Lung (tissue), 12 donors: ENCODE measurements around the gene LRP1B. TPM values are rescaled to one million over a fixed set of nuclear protein-coding genes. Genes with fewer than 3 reads are reported as not detected.

ENCODE experiments used
- ATAC-seq: fragments of 200-7000 bp; cut with Tn5 transposase; one replicate; pipeline ENCODE4 v1.9.1; 2020; ENCODE audit warnings: moderate number of reproducible peaks; ENCODE audit not compliant: insufficient read depth, low FRiP score
- DNase-seq, 3 donors: peaks; one replicate each; pipeline ENCODE4 v3.0.0-alpha.2; 2013 to 2017
- H3K27ac ChIP-seq, 2 donors: one replicate each; pipeline ENCODE4 v1.5.1; 2013; ENCODE audit warnings: mild to moderate bottlenecking in 2 of 2, moderate library complexity in 2 of 2, control low read depth in 1 of 2, inconsistent platforms in 1 of 2, low read depth in 1 of 2, low read length in 1 of 2
- H3K27me3 ChIP-seq, 3 donors: one replicate each; pipeline ENCODE4 v1.5.1; 2013; ENCODE audit warnings: low read length in 2 of 3; ENCODE audit not compliant: control insufficient read depth in 3 of 3, insufficient read depth in 3 of 3
- H3K36me3 ChIP-seq, 4 donors: one replicate each; pipeline ENCODE4 v1.5.1; 2013; ENCODE audit warnings: low read length in 4 of 4, mild to moderate bottlenecking in 1 of 4, moderate library complexity in 1 of 4; ENCODE audit not compliant: control insufficient read depth in 4 of 4, insufficient read depth in 4 of 4
- H3K4me1 ChIP-seq, 5 donors: one replicate each; pipeline ENCODE4 v1.5.1; 2013; ENCODE audit warnings: low read length in 5 of 5, mild to moderate bottlenecking in 2 of 5, moderate library complexity in 1 of 5; ENCODE audit not compliant: control insufficient read depth in 5 of 5, insufficient read depth in 5 of 5
- H3K4me3 ChIP-seq: one replicate; pipeline ENCODE4 v1.5.1; 2013; ENCODE audit warnings: mild to moderate bottlenecking, control low read depth, moderate library complexity
- H3K9ac ChIP-seq, 2 donors: one replicate each; pipeline ENCODE4 v1.5.1; 2013; ENCODE audit warnings: low read length in 2 of 2, control low read depth in 1 of 2; ENCODE audit not compliant: insufficient read depth in 1 of 2
- H3K9me3 ChIP-seq, 4 donors: one replicate each; pipeline ENCODE4 v1.5.1; 2013; ENCODE audit warnings: low read length in 3 of 4, mild to moderate bottlenecking in 1 of 4, moderate library complexity in 1 of 4; ENCODE audit not compliant: control insufficient read depth in 4 of 4, insufficient read depth in 3 of 4
- CTCF ChIP-seq: IDR thresholded peaks from 2 replicates; pipeline ENCODE4 v1.5.1; 2012; ENCODE audit warnings: mild to moderate bottlenecking; ENCODE audit errors: control extremely low read depth, extremely low read depth
- WGBS, 2 donors: extraction: QIAGEN DNeasy Blood & Tissue Kit; methylation state at CpG; one replicate each; pipeline ENCODE4 v1.1.7; 2013; 5-methylcytosine and 5-hydroxymethylcytosine counted together
- polyA plus RNA-seq, 2 donors: library from polyadenylated mRNA; stranded (reverse); fragments of 200-250 nt; gene quantifications; one replicate each; pipeline ENCODE4 v1.2.1, GENCODE V29; 2013
- total RNA-seq, 2 donors: library from RNA; depleted of rRNA in 1 of 2; stranded (reverse); fragments of >200 nt in 1 of 2; gene quantifications; one replicate each; pipeline ENCODE4 v1.2.1, GENCODE V29; 2014 to 2021
- donor health status: control.
- donor health status: control.
- donor health status: Bipolar disorder and iron deficiency.
- donor health status: healthy.
- donor health status: DM: yes; HTN: yes; CAD: no.

Gene LRP1B
- total and polyA plus RNA-seq, 4 donors: 0.01 to 6.5 (median 0.16) TPM

GRCh38 chr2:141386168-141386567, 744.6 kb downstream of the LRP1B start:
- no peak for DNase-seq
- Histone ChIP-seq H3K27ac (no peak overlapping the region), H3K9ac (no peak overlapping the region), H3K36me3 (no peaks in the 10 kb centered on the region), H3K9me3 (no peaks in the 10 kb centered on the region), H3K4me1 (no peaks in the 10 kb centered on the region), H3K27me3 (no peaks in the 10 kb centered on the region), H3K4me3 (no peak overlapping the region)
- ATAC-seq: no peak
- TF ChIP-seq CTCF: no peak

GRCh38 chr2:141384676-141385075, 746.1 kb downstream of the LRP1B start:
- Histone ChIP-seq H3K4me1 (no peaks in the 10 kb centered on the region), H3K9ac (no peak overlapping the region), H3K9me3 (no peaks in the 10 kb centered on the region), H3K27ac (no peak overlapping the region), H3K27me3 (no peaks in the 10 kb centered on the region), H3K36me3 (no peaks in the 10 kb centered on the region), H3K4me3 (no peak overlapping the region)
- TF ChIP-seq CTCF: no peak
- ATAC-seq: no peak
- DNase-seq: no peak
- WGBS, 2 donors: 76 to 79% methylated on average over 4 of the region's 4 CpGs

- DNase-seq: no peak
Observed at GRCh38 chr2:141381946-141382345, 748.9 kb downstream of the LRP1B start.

More at GRCh38 chr2:141381946-141382345, 748.9 kb downstream of the LRP1B start:
- no peak overlapping the region for H3K4me3 ChIP-seq
- H3K27ac ChIP-seq: no peak overlapping the region
- TF ChIP-seq CTCF: no peak
- H3K27me3 ChIP-seq: no peaks in the 10 kb centered on the region
- no peaks in the 10 kb centered on the region for H3K9me3 ChIP-seq
- H3K36me3 ChIP-seq: no peaks in the 10 kb centered on the region
- no peak for ATAC-seq
- H3K9ac ChIP-seq: no peak overlapping the region
- WGBS, 2 donors: 84 to 97% methylated on average over 1 of the region's 1 CpG
- H3K4me1 ChIP-seq: no peaks in the 10 kb centered on the region
